PC-9 (cell line): ENCODE data around the gene SPRYD3. TPM values are rescaled to one million over a fixed set of nuclear protein-coding genes. Genes with fewer than 3 reads are reported as not detected.

Experiments used
- BruUV-seq: library from RNA; stranded (reverse); fragments of 400-500 nt; replicated peaks from 2 replicates; lab custom pipeline; 2021; lab: Mats Ljungman, UMichigan
- CTCF ChIA-PET: fragments of 300-600 bp; sonication (Branson Sonifier 250); formaldehyde crosslinking; loops from one replicate; lab custom pipeline; 2022; ENCODE audit warnings: antibody characterized with exemption; lab: Charles Lee
- POLR2A ChIA-PET: fragments of 300-600 bp; sonication (Branson Sonifier 250); formaldehyde crosslinking; loops from one replicate; lab custom pipeline; 2022; ENCODE audit warnings: antibody characterized with exemption; ENCODE audit not compliant: unreplicated experiment; lab: Charles Lee
- DNase-seq, 2 experiments: peaks; one replicate each; pipeline versions ENCODE4 v3.0.0 to v3.0.0-alpha.2; 2015 to 2022; ENCODE audit warnings: mixed read lengths in 1 of 2
- H2AFZ ChIP-seq: fragments of 200-600 bp; sonication (generic); 2 replicates; pipeline ENCODE4 v1.8.1; 2017; ENCODE audit warnings: antibody characterized with exemption
- H3F3A ChIP-seq: fragments of 200-600 bp; sonication (generic); 2 replicates; pipeline ENCODE4 v1.8.1; 2017; ENCODE audit warnings: antibody characterized with exemption, mild to moderate bottlenecking, low read depth; ENCODE audit not compliant: insufficient read depth
- H3K27ac ChIP-seq: fragments of 200-600 bp; sonication (generic); 2 replicates; pipeline ENCODE4 v1.6.1; 2016; ENCODE audit warnings: mixed run types
- H3K27me3 ChIP-seq: fragments of 200-600 bp; sonication (generic); 2 replicates; pipeline ENCODE4 v1.6.1; 2016; ENCODE audit warnings: low read depth, mixed run types; ENCODE audit not compliant: insufficient read depth
- H3K36me3 ChIP-seq: fragments of 200-600 bp; sonication (generic); 2 replicates; pipeline ENCODE4 v1.6.1; 2016; ENCODE audit warnings: low read depth, mixed run types
- H3K4me1 ChIP-seq: fragments of 200-600 bp; sonication (generic); replicated peaks from 2 replicates; pipeline ENCODE4 v1.6.1; 2016; ENCODE audit warnings: mixed run types; ENCODE audit not compliant: insufficient read depth
- H3K4me2 ChIP-seq: fragments of 200-600 bp; sonication (generic); 2 replicates; pipeline ENCODE4 v1.6.1; 2017; ENCODE audit warnings: mixed run types
- H3K4me3 ChIP-seq: fragments of 200-600 bp; sonication (generic); 2 replicates; pipeline ENCODE4 v1.6.1; 2016; ENCODE audit warnings: mixed run types
- H3K79me2 ChIP-seq: fragments of 200-600 bp; sonication (generic); 2 replicates; pipeline ENCODE4 v1.6.1; 2017; ENCODE audit warnings: low read depth, mixed run types
- H3K9me2 ChIP-seq: fragments of 200-600 bp; sonication (generic); 2 replicates; pipeline ENCODE4 v1.8.1; 2017; ENCODE audit warnings: mild to moderate bottlenecking; ENCODE audit not compliant: insufficient read depth
- H3K9me3 ChIP-seq: fragments of 200-600 bp; sonication (generic); 2 replicates; pipeline ENCODE4 v1.8.1; 2016; ENCODE audit warnings: low read depth; ENCODE audit not compliant: insufficient read depth
- H4K20me1 ChIP-seq: fragments of 200-600 bp; sonication (generic); 2 replicates; pipeline ENCODE4 v1.8.1; 2017; ENCODE audit not compliant: insufficient read depth
- CTCF ChIP-seq: fragments of 200-600 bp; sonication (generic); conservative IDR thresholded peaks from 2 replicates; pipeline ENCODE4 v1.6.1; 2017; ENCODE audit warnings: mixed run types, antibody characterized with exemption, mild to moderate bottlenecking, moderate library complexity
- EZH2 ChIP-seq: fragments of 200-600 bp; sonication (generic); IDR thresholded peaks from 2 replicates; pipeline ENCODE4 v1.8.0; 2017; ENCODE audit warnings: antibody characterized with exemption, low read depth
- intact Hi-C: fragments of 100-400 bp; cut with micrococcal nuclease; formaldehyde crosslinking; loops from one replicate; pipeline ENCODE4 v1.10.0; 2022; ENCODE audit not compliant: unreplicated experiment
- total RNA-seq: library from RNA; stranded (reverse); gene quantifications from 2 replicates; pipeline ENCODE4 v1.2.3, GENCODE V29; 2021

The SPRYD3 gene
- total RNA-seq, 1 experiment from 2014 or later: 17.2 TPM

- H3K4me3 ChIP-seq: peak overlapping the region; percentile 95
- intact Hi-C loops: loop anchor here (5.0 kb wide), 1 partner anchor 244 kb away; the partner anchor contains the start of genes MYG1 and PFDN5
- H3K4me1 ChIP-seq: peaks cover 19% of the 10 kb centered on the region
- POLR2A ChIA-PET: interaction anchor here (0.6 to 1.3 kb wide), 6 partner anchors 46 to 906 kb away, joined by 3 to 30 read pairs (median 8); partner anchors contain the start of gene KRT8
- peaks cover 12% of the 10 kb centered on the region for H3K79me2 ChIP-seq
- CTCF ChIA-PET: interaction anchor here (0.6 to 1.5 kb wide), 11 partner anchors 8 to 268 kb away, joined by 3 to 22 read pairs (median 7); partner anchors contain the start of genes AAAS, EIF4B and SPRYD3
- no peaks in the 10 kb centered on the region for H3K27me3 ChIP-seq
- TF ChIP-seq CTCF: peak; percentile 89
- TF ChIP-seq EZH2: no peak
- no peaks in the 10 kb centered on the region for H3K9me2 ChIP-seq
- no peaks in the 10 kb centered on the region for H3K36me3 ChIP-seq
- H4K20me1 ChIP-seq: peaks cover 10% of the 10 kb centered on the region; the same call in 1 of the 2 replicates
- peaks cover 33% of the 10 kb centered on the region for H3F3A ChIP-seq
- TSS peak; percentile 43 for BruUV-seq
- H2AFZ ChIP-seq: peak overlapping the region; percentile 85
- no peaks in the 10 kb centered on the region for H3K9me3 ChIP-seq
- H3K4me2 ChIP-seq: peak overlapping the region; percentile 83
- H3K27ac ChIP-seq: peak overlapping the region; percentile 71
- peak; percentile 71 to 84 for DNase-seq
Observed at GRCh38 chr12:53053218-53054111, 25.7 kb downstream of the SPRYD3 start.

- H3K9me2 ChIP-seq: no peaks in the 10 kb centered on the region
- TF ChIP-seq EZH2 (no peak), CTCF (no peak)
- CTCF ChIA-PET: interaction anchor here (0.6 to 1.1 kb wide), 3 partner anchors 9 to 1213 kb away, joined by 7 to 11 read pairs (median 7); no protein-coding TSS in a partner anchor
- H3F3A ChIP-seq: peaks cover 41% of the 10 kb centered on the region
- H3K36me3 ChIP-seq: no peaks in the 10 kb centered on the region
- POLR2A ChIA-PET: interaction anchor here (0.6 kb wide), 1 partner anchor 448 kb away, joined by 3 read pairs; the partner anchor contains the start of gene TARBP2
- peaks cover 19% of the 10 kb centered on the region for H3K4me1 ChIP-seq
- H3K4me2 ChIP-seq: peak overlapping the region; percentile 83
- no peak overlapping the region; the same call in 1 of the 2 replicates for H3K4me3 ChIP-seq
- no peaks in the 10 kb centered on the region for H3K9me3 ChIP-seq
- H3K27me3 ChIP-seq: no peaks in the 10 kb centered on the region
- H4K20me1 ChIP-seq: peaks cover 10% of the 10 kb centered on the region; the same call in 1 of the 2 replicates
- no peak overlapping the region for H3K27ac ChIP-seq
- peaks cover 12% of the 10 kb centered on the region for H3K79me2 ChIP-seq
- no peak overlapping the region for H2AFZ ChIP-seq
- intact Hi-C loops: loop anchor here (5.0 kb wide), 1 partner anchor 245 kb away; the partner anchor contains the start of genes MYG1 and PFDN5
- DNase-seq: peak in 1 of 2 experiments; percentile 54
- no TSS peak for BruUV-seq
Observed at GRCh38 chr12:53052419-53053217, 26.6 kb downstream of the SPRYD3 start.
